Femur (tissue), 1 donor: Measurements from ENCODE around the gene NLGN2.

Source experiments
- DNase-seq: peaks from one replicate; pipeline ENCODE4 v3.0.0-alpha.2; 2017

Gene NLGN2

GRCh38 chr17:7438656-7439460 lies 31.2 kb downstream of the NLGN2 start:
- DNase-seq: no peak

GRCh38 chr17:7439462-7440112 lies 31.9 kb downstream of the NLGN2 start, which contains the start of gene FGF11:
Gene FGF11 (plus strand): TSS chr17:7439512. CDS start chr17:7439621, 109 bp downstream.
- DNase-seq: no peak

GRCh38 chr17:7440113-7440833 lies 32.6 kb downstream of the NLGN2 start:
- DNase-seq: peak; percentile 75

- DNase-seq: peak; percentile 83
Measured at GRCh38 chr17:7440834-7441195, 33.2 kb downstream of the NLGN2 start.

- no peak for DNase-seq
Measured at GRCh38 chr17:7441266-7441665, 33.6 kb downstream of the NLGN2 start.

GRCh38 chr17:7442142-7442541 lies 34.5 kb downstream of the NLGN2 start:
- no peak for DNase-seq

DNA sequence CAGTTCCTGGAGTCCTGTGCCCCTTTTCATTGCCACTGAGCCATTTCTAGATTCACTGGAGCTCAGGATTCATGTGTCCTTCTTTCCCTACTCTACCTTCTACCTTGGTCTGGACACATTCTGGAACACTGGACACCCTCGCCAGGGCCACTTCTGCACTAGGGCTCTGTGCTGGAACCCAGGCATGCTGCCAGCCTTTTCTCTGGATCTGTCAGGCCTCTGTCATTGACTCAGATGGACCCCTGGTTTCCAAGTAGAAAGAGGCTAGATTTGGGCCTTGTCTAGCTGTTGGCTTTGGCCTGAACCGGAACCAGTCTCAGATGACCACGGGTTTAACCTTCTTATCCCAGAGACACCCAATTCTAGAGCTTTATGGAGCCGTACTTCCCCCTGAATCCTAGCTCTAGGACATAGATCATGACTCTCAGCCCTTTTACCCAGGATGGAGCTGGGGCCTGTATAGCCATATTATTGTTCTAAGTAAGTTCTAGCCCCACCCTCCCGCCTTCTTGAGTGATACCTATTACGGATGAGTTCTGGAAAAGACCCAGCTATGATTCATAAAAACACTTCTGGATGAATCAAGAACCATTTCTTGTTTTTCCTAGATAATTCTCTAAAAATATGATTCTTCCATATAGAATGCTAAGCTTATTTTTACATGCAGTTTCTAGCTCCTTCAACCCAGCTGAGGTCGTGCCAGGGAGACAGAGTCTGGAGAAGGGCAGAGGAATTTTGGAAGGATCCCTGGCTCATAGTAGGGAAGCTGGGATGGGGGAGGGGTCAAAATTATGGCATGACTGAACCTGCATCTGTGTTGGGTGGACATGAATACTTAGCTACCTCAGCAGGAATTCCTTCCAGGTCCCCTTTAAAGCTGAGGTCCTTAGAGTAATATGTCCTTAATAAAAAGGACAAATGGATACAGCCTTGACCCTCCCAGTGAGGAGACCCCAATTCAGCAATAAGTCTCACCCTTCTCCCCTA lies 36.1 kb downstream of the NLGN2 start:
- DNase-seq: no peak

GRCh38 chr17:7444682-7445618 lies 37.3 kb downstream of the NLGN2 start, which contains the start of gene CHRNB1:
Gene CHRNB1 (plus strand): TSS chr17:7445061. CDS start chr17:7445128, 67 bp downstream.
- peak; percentile 84 for DNase-seq

DNA sequence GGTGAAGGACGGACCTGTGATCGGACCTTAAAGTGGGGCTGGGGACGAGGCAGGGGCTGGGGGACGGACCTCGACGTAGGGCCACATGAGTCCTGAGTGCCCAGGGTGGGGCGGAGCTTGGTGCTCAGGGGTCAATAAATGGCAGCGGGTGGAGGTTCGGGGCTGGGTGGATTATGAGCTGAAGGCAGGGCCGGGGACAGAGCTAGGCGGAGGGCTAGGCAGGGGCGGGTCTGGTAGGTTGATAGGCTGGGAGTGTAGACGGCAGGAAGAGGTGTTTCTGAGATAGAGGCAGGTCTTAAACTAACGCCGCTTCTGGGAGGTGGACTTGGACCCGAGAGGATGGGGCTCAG lies 37.9 kb downstream of the NLGN2 start:
- no peak for DNase-seq

- DNase-seq: no peak
Measured at GRCh38 chr17:7448461-7448860, 40.8 kb downstream of the NLGN2 start.

GRCh38 chr17:7459961-7460545 lies 52.4 kb downstream of the NLGN2 start:
- no peak for DNase-seq

DNA sequence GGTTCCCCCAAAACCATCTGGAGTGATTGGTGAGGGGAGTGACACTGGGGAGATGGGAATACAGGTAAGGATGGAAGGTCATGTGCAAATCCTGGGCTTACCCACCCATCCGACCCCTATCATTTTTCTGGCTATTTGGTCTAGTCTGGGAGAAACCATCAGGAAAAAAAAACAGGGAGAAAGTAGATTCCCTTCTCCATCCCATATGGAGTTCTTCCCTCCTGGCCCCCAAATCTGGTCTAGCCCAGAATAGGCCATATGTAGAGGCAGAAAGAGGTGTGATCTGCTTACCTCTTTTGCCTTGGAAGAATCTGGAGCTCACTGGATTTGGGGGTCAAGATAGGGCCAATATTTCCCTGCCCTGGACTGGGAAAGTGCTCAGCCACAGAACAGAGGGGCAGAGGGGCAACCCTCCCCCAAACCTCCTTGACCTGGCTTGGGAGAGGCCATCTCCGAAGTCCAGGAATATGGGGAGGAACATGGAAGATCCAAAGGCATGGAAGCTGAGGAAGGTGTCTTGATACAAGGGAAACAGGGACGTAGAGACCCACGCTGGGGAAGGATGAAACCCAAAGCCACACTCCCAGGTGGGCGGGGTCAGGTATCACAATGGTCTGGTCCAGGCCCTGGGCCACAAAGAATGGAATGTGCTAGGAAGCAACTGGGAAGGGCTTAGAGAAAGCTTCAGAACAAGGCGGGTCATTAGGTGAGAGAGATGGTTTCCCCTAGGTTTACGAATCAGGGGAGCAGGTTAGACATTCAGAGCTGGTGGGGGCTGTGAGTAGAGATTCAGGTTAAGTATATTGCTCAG lies 53.4 kb downstream of the NLGN2 start:
- DNase-seq: no peak

DNA sequence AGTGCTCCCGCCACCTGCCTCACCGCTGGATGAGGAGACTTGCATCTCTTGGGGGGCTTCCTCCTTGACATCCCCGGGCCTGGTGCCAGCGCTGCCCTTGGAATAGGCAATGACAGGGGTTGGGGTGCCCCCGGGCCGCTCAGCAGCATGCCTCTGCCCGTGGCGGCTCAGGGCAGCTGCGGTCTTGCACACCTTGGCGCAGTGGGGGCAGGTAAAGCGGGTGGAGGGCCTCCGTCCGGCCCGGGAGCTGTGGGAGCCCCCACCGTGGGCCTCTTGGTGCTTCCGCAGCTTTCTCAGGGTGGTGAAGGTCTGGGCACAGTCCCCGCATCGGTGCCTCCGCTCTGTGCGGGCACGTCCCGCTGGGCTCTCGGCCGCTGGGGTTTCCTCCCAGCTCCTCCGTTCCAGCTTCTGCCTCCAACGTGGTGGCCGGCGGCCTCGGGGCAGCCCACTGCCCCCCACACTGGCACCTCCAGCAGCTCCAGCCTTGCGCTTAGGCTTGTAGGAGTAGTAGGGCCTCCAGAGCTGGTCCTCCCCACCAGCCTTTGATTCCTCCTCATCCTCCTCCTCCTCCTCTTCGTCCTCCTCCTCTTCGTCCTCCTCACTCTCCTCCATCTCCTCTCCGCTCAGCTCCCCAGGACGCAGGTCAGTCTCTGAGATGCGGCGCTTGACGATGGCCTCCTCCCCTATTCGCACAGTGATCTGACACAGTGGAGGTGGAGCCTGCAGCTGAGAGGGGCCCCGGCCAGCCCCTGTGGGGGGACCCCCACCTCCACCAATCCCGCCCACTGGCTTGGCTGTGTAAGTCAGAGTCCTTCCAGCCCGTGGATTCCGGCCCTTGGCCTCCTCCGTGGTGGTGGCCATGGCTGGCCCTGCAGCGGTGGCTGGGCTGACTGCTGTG lies 55.1 kb downstream of the NLGN2 start:
- no peak for DNase-seq

GRCh38 chr17:7463372-7463846 lies 55.8 kb downstream of the NLGN2 start:
- DNase-seq: no peak

DNA sequence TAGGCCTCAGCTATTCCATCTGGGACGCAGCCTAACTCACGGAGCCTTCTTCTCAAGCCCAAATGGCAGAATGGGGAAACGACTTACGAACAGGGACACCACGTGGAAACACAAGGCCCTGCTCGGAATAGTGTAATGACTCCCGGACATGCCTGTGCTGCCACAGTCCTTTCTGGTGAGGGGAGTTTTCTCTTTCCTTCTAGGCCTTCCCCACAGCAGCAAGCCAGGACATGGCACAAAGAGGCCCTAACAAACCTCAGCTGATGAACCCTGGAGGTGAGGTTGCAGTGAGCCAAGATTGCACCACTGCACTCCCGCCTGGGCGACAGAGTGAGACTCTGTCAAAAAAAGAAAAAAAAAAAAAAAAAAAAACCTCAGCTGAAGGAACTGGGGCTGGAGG lies 56.4 kb downstream of the NLGN2 start:
- no peak for DNase-seq

- no peak for DNase-seq
Measured at GRCh38 chr17:7465597-7466275, 58.1 kb downstream of the NLGN2 start.

DNA sequence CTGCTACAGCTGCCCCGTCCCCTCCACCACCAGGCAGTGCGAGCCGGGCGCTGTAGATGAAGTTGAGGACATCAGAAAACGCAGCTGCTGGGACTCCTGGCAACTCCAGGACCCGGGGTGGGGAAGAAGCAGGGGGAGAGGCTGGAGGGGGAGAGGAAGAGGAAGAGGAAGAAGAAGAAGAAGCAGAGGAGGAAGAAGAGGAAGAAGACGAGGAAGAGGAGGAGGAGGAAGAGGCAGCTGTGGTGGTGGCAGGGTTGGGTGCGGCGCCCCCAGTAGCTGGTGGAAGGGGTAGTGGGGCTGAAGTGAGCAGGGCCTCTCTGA lies 58.6 kb downstream of the NLGN2 start:
- DNase-seq: no peak

- peak; percentile 65 for DNase-seq
Measured at GRCh38 chr17:7466639-7467341, 59.1 kb downstream of the NLGN2 start.
